ENCODE measurements around the gene CRIM1. TPM values are rescaled to one million over a fixed set of nuclear protein-coding genes. Genes with fewer than 3 reads are reported as not detected.

CRIM1 gene
- total RNA-seq, 6 donors from 2014 or later = 74.7 to 128 (median 110) TPM

- peak overlapping the region in 1 of 4 donors; percentile 3 for H3K27ac ChIP-seq
These were observed 76.9 kb downstream of the CRIM1 start for GRCh38 chr2:36432479-36432878.

GRCh38 chr2:36433311-36434217 is 78.0 kb downstream of the CRIM1 start:
- DNase-seq = no peak
- H3K27ac ChIP-seq = peak overlapping the region; percentile 3 to 34 (median 26)
- WGBS, 2 donors = 72 to 73% methylated on average over 10 to 11 of the region's 11 CpGs
- no peaks in the 10 kb centered on the region for H3K9me3 ChIP-seq
- H3K4me1 ChIP-seq = peaks cover 8 to 23% (median 14%) of the 10 kb centered on the region in 4 donors
- no peaks in the 10 kb centered on the region for H3K27me3 ChIP-seq
- no peaks in the 10 kb centered on the region for H3K36me3 ChIP-seq
- peak in 1 of 2 donors; percentile 67 for ATAC-seq (ENCODE audit: low FRiP score in 2 of 2)
- H3K4me3 ChIP-seq = no peak overlapping the region
- no peak for TF ChIP-seq POLR2AphosphoS5 (IDR thresholded peaks at IDR 0.05)
- TF ChIP-seq CTCF (IDR thresholded peaks at IDR 0.05) = no peak
- TF ChIP-seq POLR2A (IDR thresholded peaks at IDR 0.05) = no peak
- no peak for TF ChIP-seq EP300 (IDR thresholded peaks at IDR 0.05)

More at GRCh38 chr2:36432479-36432878, 76.9 kb downstream of the CRIM1 start:
- DNase-seq (no peak), ATAC-seq (ENCODE audit: low FRiP score in 2 of 2) (no peak)
- no peak for TF ChIP-seq POLR2A (IDR thresholded peaks at IDR 0.05)
- TF ChIP-seq EP300 (IDR thresholded peaks at IDR 0.05) = no peak
- no peak for TF ChIP-seq POLR2AphosphoS5 (IDR thresholded peaks at IDR 0.05)
- TF ChIP-seq CTCF (IDR thresholded peaks at IDR 0.05) = no peak
- Histone ChIP-seq H3K9me3 (no peaks in the 10 kb centered on the region), H3K27me3 (no peaks in the 10 kb centered on the region), H3K4me1 (peaks cover 8 to 23% (median 14%) of the 10 kb centered on the region in 4 donors), H3K36me3 (no peaks in the 10 kb centered on the region), H3K4me3 (no peak overlapping the region)
- WGBS, 2 donors = 73 to 84% methylated on average over 3 of the region's 3 CpGs

- TF ChIP-seq EP300 (IDR thresholded peaks at IDR 0.05) (no peak), CTCF (IDR thresholded peaks at IDR 0.05) (no peak), POLR2A (IDR thresholded peaks at IDR 0.05) (no peak), POLR2AphosphoS5 (IDR thresholded peaks at IDR 0.05) (no peak)
- Histone ChIP-seq H3K4me1 (peaks cover 4 to 16% (median 9%) of the 10 kb centered on the region in 4 donors), H3K9me3 (no peaks in the 10 kb centered on the region), H3K36me3 (peaks cover 0 to 18% (median 2%) of the 10 kb centered on the region in 4 donors), H3K4me3 (no peak overlapping the region), H3K27ac (peak overlapping the region in 1 of 4 donors; percentile 10), H3K27me3 (no peaks in the 10 kb centered on the region)
- 74 to 79% methylated on average over 3 of the region's 3 CpGs for WGBS, 2 donors
- ATAC-seq (ENCODE audit: low FRiP score in 2 of 2) = peak; percentile 72 to 78
- DNase-seq = no peak
These were observed 82.9 kb downstream of the CRIM1 start for GRCh38 chr2:36438449-36438977.

GRCh38 chr2:36439084-36439483 is 83.5 kb downstream of the CRIM1 start:
- H3K27me3 ChIP-seq = no peaks in the 10 kb centered on the region
- TF ChIP-seq CTCF (IDR thresholded peaks at IDR 0.05) (no peak), POLR2A (IDR thresholded peaks at IDR 0.05) (no peak), EP300 (IDR thresholded peaks at IDR 0.05) (no peak), POLR2AphosphoS5 (IDR thresholded peaks at IDR 0.05) (no peak)
- no peaks in the 10 kb centered on the region for H3K9me3 ChIP-seq
- 54 to 75% methylated on average over 4 of the region's 4 CpGs for WGBS, 2 donors
- no peak overlapping the region for H3K4me3 ChIP-seq
- H3K27ac ChIP-seq = no peak overlapping the region
- peaks cover 0 to 23% (median 2%) of the 10 kb centered on the region in 4 donors for H3K36me3 ChIP-seq
- peaks cover 4 to 16% (median 6%) of the 10 kb centered on the region in 4 donors for H3K4me1 ChIP-seq
- DNase-seq (no peak), ATAC-seq (ENCODE audit: low FRiP score in 2 of 2) (no peak)

Data from upper lobe of left lung (tissue), 6 donors.